ENCODE data around the gene ZNF839. TPM values are rescaled to one million over a fixed set of nuclear protein-coding genes. Genes with fewer than 3 reads are reported as not detected.

ZNF839 gene
- polyA plus RNA-seq, 1 of the 3 experiments (the other 2 are of a cell fraction) = 15.4 TPM

DNA sequence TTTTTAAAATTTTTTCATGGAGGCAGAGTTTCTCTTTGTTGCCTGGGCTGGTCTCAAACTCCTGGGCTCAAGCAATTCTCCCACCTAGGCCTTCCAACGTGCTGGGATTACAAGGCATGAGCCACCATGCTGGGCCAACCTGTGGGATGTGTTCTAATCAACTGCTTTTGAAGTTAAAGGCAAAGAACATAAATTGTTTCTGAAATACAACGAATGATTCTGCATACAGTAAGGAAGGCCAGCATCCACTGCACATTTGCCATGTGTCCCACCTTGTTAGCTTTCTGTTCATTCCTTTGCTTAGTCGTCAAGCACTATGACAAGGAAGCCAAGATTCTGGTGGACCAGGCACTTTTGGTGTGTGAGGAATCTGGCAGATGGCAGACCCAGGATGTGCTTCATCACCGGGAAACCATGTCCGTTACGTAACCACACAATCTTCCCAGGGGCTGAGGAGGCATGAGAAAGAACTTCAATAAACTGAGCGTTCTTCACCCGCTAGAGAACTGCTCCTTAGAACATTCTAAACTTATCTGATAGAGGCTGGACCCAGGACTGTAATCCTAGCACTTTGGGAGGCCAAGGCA lies 39.1 kb upstream of the ZNF839 start:
- H3K4me2 ChIP-seq = peak overlapping the region; percentile 24
- ChIA-PET CTCF (interaction anchor here (1.2 kb wide), 1 partner anchor 8 kb away, joined by 3 read pairs; no protein-coding TSS in a partner anchor), POLR2A (no interaction called here)
- no peak overlapping the region for H3K4me3 ChIP-seq (ENCODE audit: low read depth in 2 of 2, low read length in 1 of 2)
- no peaks in the 10 kb centered on the region for H3K9me3 ChIP-seq
- DNase-seq = no peak
- H2AFZ ChIP-seq (ENCODE audit: low read depth) = peak overlapping the region; percentile 5; the same call in 1 of the 2 replicates
- no peaks in the 10 kb centered on the region for H4K20me1 ChIP-seq (ENCODE audit: insufficient read depth)
- H3K27me3 ChIP-seq (ENCODE audit: insufficient read depth) = no peaks in the 10 kb centered on the region
- H3K9ac ChIP-seq = peak overlapping the region; percentile 69
- peaks cover 26% of the 10 kb centered on the region for H3F3A ChIP-seq (replicated peaks; ENCODE audit: insufficient read depth)
- no peaks in the 10 kb centered on the region for H3K9me2 ChIP-seq
- no peaks in the 10 kb centered on the region for H3K79me2 ChIP-seq (ENCODE audit: insufficient read depth)
- peak overlapping the region in 1 of 2 experiments; percentile 84; a peak in 2 of 4 replicates for H3K27ac ChIP-seq (ENCODE audit: low read depth in 2 of 2, low read length in 1 of 2)
- H3K4me1 ChIP-seq (ENCODE audit: control insufficient read depth in 1 of 2, insufficient read depth in 2 of 2, low read depth in 1 of 2, low read length in 1 of 2) = peaks cover 2 to 23% of the 10 kb centered on the region in 2 experiments; a peak in 2 of 4 replicates
- H3K36me3 ChIP-seq (replicated peaks in 1 of 2; ENCODE audit: control insufficient read depth in 1 of 2, insufficient read depth in 2 of 2, low read length in 1 of 2) = peaks cover 0 to 4% of the 10 kb centered on the region in 2 experiments
- 71% methylated on average over 8 of the region's 8 CpGs for WGBS (ENCODE audit: low lambda C conversion rate)
- TF ChIP-seq, protein P1, sequence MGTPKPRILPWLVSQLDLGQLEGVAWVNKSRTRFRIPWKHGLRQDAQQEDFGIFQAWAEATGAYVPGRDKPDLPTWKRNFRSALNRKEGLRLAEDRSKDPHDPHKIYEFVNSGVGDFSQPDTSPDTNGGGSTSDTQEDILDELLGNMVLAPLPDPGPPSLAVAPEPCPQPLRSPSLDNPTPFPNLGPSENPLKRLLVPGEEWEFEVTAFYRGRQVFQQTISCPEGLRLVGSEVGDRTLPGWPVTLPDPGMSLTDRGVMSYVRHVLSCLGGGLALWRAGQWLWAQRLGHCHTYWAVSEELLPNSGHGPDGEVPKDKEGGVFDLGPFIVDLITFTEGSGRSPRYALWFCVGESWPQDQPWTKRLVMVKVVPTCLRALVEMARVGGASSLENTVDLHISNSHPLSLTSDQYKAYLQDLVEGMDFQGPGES (IDR thresholded peaks at IDR 0.05; ENCODE audit: low read depth, low read length) = no peak
- TF ChIP-seq, protein P2, sequence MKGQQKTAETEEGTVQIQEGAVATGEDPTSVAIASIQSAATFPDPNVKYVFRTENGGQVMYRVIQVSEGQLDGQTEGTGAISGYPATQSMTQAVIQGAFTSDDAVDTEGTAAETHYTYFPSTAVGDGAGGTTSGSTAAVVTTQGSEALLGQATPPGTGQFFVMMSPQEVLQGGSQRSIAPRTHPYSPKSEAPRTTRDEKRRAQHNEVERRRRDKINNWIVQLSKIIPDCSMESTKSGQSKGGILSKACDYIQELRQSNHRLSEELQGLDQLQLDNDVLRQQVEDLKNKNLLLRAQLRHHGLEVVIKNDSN (IDR thresholded peaks at IDR 0.05; ENCODE audit: borderline replicate concordance, low read depth) = no peak
- TF ChIP-seq TEAD4 (IDR thresholded peaks at IDR 0.05; ENCODE audit: borderline replicate concordance, insufficient read depth) (no peak), RFX5 (IDR thresholded peaks at IDR 0.05; ENCODE audit: low read length) (no peak), TCF12 (IDR thresholded peaks at IDR 0.05) (peak; percentile 76), NRF1 (IDR thresholded peaks at IDR 0.05; ENCODE audit: low read depth, low read length) (no peak), GABPA (IDR thresholded peaks at IDR 0.05; ENCODE audit: low read depth) (no peak), NFIC (IDR thresholded peaks at IDR 0.05; ENCODE audit: borderline replicate concordance) (peak; percentile 32; the same call in 1 of the 2 replicates), MEF2A (IDR thresholded peaks at IDR 0.05; ENCODE audit: borderline replicate concordance, low read depth) (no peak), GATA2 (CRISPR knock-in tag; IDR thresholded peaks at IDR 0.05) (no peak), TAF1 (IDR thresholded peaks at IDR 0.05; ENCODE audit: borderline replicate concordance, low read depth, low read length) (no peak), FOXM1 (IDR thresholded peaks at IDR 0.05; ENCODE audit: low read depth) (0 out of 2 replicates have a peak, but pooled peaks have one; percentile 2), MXI1 (IDR thresholded peaks at IDR 0.05; ENCODE audit: low read depth, low read length) (no peak), FOXJ3 (CRISPR knock-in tag; IDR thresholded peaks at IDR 0.05) (no peak), ELF1 (IDR thresholded peaks at IDR 0.05) (no peak), RCOR1 (IDR thresholded peaks at IDR 0.05; ENCODE audit: low read length) (no peak), RAD21 (IDR thresholded peaks at IDR 0.05; ENCODE audit: low read length) (no peak), JUND (IDR thresholded peaks at IDR 0.05) (peak; percentile 54), POLR2AphosphoS5 (IDR thresholded peaks at IDR 0.05; ENCODE audit: low read depth, low read length) (no peak), EZH2phosphoT487 (IDR thresholded peaks at IDR 0.05; ENCODE audit: borderline replicate concordance, low read depth) (no peak)
- TF ChIP-seq, protein P3, sequence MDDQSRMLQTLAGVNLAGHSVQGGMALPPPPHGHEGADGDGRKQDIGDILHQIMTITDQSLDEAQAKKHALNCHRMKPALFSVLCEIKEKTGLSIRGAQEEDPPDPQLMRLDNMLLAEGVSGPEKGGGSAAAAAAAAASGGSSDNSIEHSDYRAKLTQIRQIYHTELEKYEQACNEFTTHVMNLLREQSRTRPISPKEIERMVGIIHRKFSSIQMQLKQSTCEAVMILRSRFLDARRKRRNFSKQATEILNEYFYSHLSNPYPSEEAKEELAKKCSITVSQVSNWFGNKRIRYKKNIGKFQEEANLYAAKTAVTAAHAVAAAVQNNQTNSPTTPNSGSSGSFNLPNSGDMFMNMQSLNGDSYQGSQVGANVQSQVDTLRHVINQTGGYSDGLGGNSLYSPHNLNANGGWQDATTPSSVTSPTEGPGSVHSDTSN (IDR thresholded peaks at IDR 0.05) = peak; percentile 38; the same call in 1 of the 2 replicates
- TF ChIP-seq, protein P4, sequence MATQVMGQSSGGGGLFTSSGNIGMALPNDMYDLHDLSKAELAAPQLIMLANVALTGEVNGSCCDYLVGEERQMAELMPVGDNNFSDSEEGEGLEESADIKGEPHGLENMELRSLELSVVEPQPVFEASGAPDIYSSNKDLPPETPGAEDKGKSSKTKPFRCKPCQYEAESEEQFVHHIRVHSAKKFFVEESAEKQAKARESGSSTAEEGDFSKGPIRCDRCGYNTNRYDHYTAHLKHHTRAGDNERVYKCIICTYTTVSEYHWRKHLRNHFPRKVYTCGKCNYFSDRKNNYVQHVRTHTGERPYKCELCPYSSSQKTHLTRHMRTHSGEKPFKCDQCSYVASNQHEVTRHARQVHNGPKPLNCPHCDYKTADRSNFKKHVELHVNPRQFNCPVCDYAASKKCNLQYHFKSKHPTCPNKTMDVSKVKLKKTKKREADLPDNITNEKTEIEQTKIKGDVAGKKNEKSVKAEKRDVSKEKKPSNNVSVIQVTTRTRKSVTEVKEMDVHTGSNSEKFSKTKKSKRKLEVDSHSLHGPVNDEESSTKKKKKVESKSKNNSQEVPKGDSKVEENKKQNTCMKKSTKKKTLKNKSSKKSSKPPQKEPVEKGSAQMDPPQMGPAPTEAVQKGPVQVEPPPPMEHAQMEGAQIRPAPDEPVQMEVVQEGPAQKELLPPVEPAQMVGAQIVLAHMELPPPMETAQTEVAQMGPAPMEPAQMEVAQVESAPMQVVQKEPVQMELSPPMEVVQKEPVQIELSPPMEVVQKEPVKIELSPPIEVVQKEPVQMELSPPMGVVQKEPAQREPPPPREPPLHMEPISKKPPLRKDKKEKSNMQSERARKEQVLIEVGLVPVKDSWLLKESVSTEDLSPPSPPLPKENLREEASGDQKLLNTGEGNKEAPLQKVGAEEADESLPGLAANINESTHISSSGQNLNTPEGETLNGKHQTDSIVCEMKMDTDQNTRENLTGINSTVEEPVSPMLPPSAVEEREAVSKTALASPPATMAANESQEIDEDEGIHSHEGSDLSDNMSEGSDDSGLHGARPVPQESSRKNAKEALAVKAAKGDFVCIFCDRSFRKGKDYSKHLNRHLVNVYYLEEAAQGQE (IDR thresholded peaks at IDR 0.05; ENCODE audit: low read depth, low read length) = no peak
- TF ChIP-seq, protein P5, sequence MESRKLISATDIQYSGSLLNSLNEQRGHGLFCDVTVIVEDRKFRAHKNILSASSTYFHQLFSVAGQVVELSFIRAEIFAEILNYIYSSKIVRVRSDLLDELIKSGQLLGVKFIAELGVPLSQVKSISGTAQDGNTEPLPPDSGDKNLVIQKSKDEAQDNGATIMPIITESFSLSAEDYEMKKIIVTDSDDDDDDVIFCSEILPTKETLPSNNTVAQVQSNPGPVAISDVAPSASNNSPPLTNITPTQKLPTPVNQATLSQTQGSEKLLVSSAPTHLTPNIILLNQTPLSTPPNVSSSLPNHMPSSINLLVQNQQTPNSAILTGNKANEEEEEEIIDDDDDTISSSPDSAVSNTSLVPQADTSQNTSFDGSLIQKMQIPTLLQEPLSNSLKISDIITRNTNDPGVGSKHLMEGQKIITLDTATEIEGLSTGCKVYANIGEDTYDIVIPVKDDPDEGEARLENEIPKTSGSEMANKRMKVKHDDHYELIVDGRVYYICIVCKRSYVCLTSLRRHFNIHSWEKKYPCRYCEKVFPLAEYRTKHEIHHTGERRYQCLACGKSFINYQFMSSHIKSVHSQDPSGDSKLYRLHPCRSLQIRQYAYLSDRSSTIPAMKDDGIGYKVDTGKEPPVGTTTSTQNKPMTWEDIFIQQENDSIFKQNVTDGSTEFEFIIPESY (IDR thresholded peaks at IDR 0.05; ENCODE audit: borderline replicate concordance, low read depth) = no peak
- TF ChIP-seq, protein P6, sequence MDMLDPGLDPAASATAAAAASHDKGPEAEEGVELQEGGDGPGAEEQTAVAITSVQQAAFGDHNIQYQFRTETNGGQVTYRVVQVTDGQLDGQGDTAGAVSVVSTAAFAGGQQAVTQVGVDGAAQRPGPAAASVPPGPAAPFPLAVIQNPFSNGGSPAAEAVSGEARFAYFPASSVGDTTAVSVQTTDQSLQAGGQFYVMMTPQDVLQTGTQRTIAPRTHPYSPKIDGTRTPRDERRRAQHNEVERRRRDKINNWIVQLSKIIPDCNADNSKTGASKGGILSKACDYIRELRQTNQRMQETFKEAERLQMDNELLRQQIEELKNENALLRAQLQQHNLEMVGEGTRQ (IDR thresholded peaks at IDR 0.05; ENCODE audit: borderline replicate concordance, low read depth, low read length) = no peak
- TF ChIP-seq, protein P7, sequence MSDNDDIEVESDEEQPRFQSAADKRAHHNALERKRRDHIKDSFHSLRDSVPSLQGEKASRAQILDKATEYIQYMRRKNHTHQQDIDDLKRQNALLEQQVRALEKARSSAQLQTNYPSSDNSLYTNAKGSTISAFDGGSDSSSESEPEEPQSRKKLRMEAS (IDR thresholded peaks at IDR 0.05; ENCODE audit: low read depth) = peak; percentile 56; the same call in 1 of the 2 replicates
